ENCODE data around the gene EGR2. TPM values are rescaled to one million over a fixed set of nuclear protein-coding genes. Genes with fewer than 3 reads are reported as not detected.

The EGR2 gene
- total RNA-seq, 4 donors from 2014 or later: 19.4 to 35.4 (median 27.7) TPM

GRCh38 chr10:62856021-62856420 is 39.9 kb upstream of the EGR2 start:
- H3K27me3 ChIP-seq: no peaks in the 10 kb centered on the region
- no peak for DNase-seq (ENCODE audit: low spot score in 2 of 2)
- peaks cover 0 to 14% (median 0%) of the 10 kb centered on the region in 4 donors for H3K4me1 ChIP-seq
- no peak overlapping the region for H3K4me3 ChIP-seq
- no peaks in the 10 kb centered on the region for H3K9me3 ChIP-seq
- H3K27ac ChIP-seq: no peak overlapping the region
- H3K36me3 ChIP-seq: no peaks in the 10 kb centered on the region
- 70 to 75% methylated on average over 4 of the region's 4 CpGs for WGBS, 2 donors
- no peak for TF ChIP-seq CTCF (IDR thresholded peaks at IDR 0.05)
- no peak for TF ChIP-seq EP300 (IDR thresholded peaks at IDR 0.05)
- TF ChIP-seq POLR2A (IDR thresholded peaks at IDR 0.05): no peak

GRCh38 chr10:62853710-62854109 is 37.5 kb upstream of the EGR2 start:
- WGBS, 2 donors: 77 to 84% methylated on average over 5 of the region's 5 CpGs
- H3K4me3 ChIP-seq: no peak overlapping the region
- no peaks in the 10 kb centered on the region for H3K36me3 ChIP-seq
- H3K27ac ChIP-seq: no peak overlapping the region
- H3K9me3 ChIP-seq: no peaks in the 10 kb centered on the region
- no peak for TF ChIP-seq POLR2A (IDR thresholded peaks at IDR 0.05)
- TF ChIP-seq EP300 (IDR thresholded peaks at IDR 0.05): no peak
- TF ChIP-seq CTCF (IDR thresholded peaks at IDR 0.05): no peak
- DNase-seq (ENCODE audit: low spot score in 2 of 2): no peak
- peaks cover 0 to 6% (median 0%) of the 10 kb centered on the region in 4 donors for H3K4me1 ChIP-seq
- no peaks in the 10 kb centered on the region for H3K27me3 ChIP-seq

GRCh38 chr10:62852961-62853702 is 37.0 kb upstream of the EGR2 start:
- WGBS, 2 donors: 66 to 70% methylated on average over 6 of the region's 6 CpGs

GRCh38 chr10:62851442-62851841 is 35.3 kb upstream of the EGR2 start:
- 38 to 68% methylated on average over 2 of the region's 2 CpGs for WGBS, 2 donors
- peaks cover 0 to 22% (median 0%) of the 10 kb centered on the region in 4 donors for H3K9me3 ChIP-seq
- no peak for DNase-seq (ENCODE audit: low spot score in 2 of 2)
- H3K4me1 ChIP-seq: no peaks in the 10 kb centered on the region
- H3K4me3 ChIP-seq: no peak overlapping the region
- no peak for TF ChIP-seq CTCF (IDR thresholded peaks at IDR 0.05)
- TF ChIP-seq POLR2A (IDR thresholded peaks at IDR 0.05): no peak
- no peak for TF ChIP-seq EP300 (IDR thresholded peaks at IDR 0.05)
- H3K27me3 ChIP-seq: no peaks in the 10 kb centered on the region
- H3K27ac ChIP-seq: no peak overlapping the region
- no peaks in the 10 kb centered on the region for H3K36me3 ChIP-seq

More at GRCh38 chr10:62852961-62853702, 37.0 kb upstream of the EGR2 start:
- no peak for DNase-seq (ENCODE audit: low spot score in 2 of 2)
- Histone ChIP-seq H3K27ac (no peak overlapping the region), H3K4me3 (no peak overlapping the region), H3K9me3 (peaks cover 0 to 5% (median 0%) of the 10 kb centered on the region in 4 donors), H3K27me3 (no peaks in the 10 kb centered on the region), H3K4me1 (peaks cover 0 to under 1% (median 0%) of the 10 kb centered on the region in 4 donors), H3K36me3 (no peaks in the 10 kb centered on the region)
- no peak for TF ChIP-seq CTCF (IDR thresholded peaks at IDR 0.05)
- TF ChIP-seq EP300 (IDR thresholded peaks at IDR 0.05): no peak
- TF ChIP-seq POLR2A (IDR thresholded peaks at IDR 0.05): no peak

GRCh38 chr10:62850646-62851045 is 34.5 kb upstream of the EGR2 start:
- Histone ChIP-seq H3K36me3 (no peaks in the 10 kb centered on the region), H3K4me3 (no peak overlapping the region), H3K27me3 (no peaks in the 10 kb centered on the region), H3K27ac (no peak overlapping the region), H3K9me3 (peaks cover 0 to 26% (median 0%) of the 10 kb centered on the region in 4 donors), H3K4me1 (no peaks in the 10 kb centered on the region)
- no peak for DNase-seq (ENCODE audit: low spot score in 2 of 2)
- TF ChIP-seq EP300 (IDR thresholded peaks at IDR 0.05) (no peak), POLR2A (IDR thresholded peaks at IDR 0.05) (no peak), CTCF (IDR thresholded peaks at IDR 0.05) (no peak)
- WGBS, 2 donors: 70 to 71% methylated on average over 3 of the region's 3 CpGs
